ENCODE measurements around the gene OR4E1.

The OR4E1 gene

DNA sequence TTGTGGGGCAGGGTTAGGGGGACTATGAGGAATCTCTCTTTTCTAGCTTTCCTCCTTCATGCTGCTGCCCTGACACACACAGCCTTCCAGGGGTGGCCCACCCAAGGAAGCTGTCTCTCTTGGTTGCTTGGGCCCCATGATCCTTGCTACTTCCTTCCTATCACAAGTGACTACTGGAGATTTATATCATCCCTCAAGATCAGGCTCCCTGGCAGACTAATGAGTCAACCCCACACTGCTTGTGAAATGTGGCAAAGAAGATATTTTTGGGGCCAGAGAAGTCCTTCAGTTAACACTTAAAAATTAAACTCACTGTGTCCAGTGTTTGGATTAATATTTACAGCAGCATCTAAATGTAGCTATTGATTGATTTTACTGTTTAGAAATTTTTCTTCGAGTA, 1.5 kb downstream of the OR4E1 start:
- no peak for TF ChIP-seq GATA2 (IDR thresholded peaks at IDR 0.05; ENCODE audit: low read depth, low read length)
- TF ChIP-seq GATA3 (IDR thresholded peaks at IDR 0.05; ENCODE audit: low read depth, low read length) = no peak

DNA sequence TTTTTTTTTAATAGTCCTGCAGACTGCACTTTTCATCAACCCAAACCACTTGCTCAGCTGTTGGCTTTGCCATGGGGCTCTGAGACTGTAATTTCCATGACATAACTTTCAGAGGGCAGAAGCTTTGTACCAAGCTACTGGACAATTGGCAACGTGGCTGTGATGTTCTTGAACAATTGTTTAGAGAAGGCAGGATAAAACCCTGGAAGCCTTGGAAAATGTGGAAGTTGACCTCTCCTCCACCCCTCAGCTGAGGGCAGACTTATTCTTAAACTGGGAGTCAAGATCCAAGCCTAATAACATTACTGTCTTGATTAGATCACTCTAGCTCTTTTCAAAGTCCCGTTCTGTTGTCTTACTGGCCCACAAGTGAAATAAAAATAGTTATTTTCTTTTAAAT, 2.2 kb downstream of the OR4E1 start:
- TF ChIP-seq GATA3 (IDR thresholded peaks at IDR 0.05; ENCODE audit: low read depth, low read length) = no peak
- TF ChIP-seq GATA2 (IDR thresholded peaks at IDR 0.05; ENCODE audit: low read depth, low read length) = no peak

DNA sequence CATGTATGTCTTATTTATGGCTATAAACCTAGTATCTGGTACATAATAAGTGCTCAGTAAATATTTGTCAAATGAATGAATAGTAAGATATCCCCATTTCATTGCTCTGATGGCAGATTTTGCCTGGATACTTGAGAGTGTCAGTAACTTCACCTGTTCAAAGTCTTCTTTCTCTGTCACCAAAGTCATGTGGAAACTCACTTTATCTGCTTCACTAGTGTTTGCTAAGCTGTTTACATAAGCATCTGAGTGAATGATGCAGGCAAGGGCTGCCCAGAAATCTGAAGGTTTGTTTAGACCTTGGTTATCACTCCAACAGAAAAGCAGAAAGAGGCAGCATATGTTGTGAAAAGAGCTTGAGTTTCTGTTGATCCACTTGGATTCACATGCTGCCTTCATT, 4.3 kb downstream of the OR4E1 start:
- TF ChIP-seq GATA2 (IDR thresholded peaks at IDR 0.05; ENCODE audit: low read depth, low read length) (no peak), GATA3 (IDR thresholded peaks at IDR 0.05; ENCODE audit: low read depth, low read length) (no peak)

DNA sequence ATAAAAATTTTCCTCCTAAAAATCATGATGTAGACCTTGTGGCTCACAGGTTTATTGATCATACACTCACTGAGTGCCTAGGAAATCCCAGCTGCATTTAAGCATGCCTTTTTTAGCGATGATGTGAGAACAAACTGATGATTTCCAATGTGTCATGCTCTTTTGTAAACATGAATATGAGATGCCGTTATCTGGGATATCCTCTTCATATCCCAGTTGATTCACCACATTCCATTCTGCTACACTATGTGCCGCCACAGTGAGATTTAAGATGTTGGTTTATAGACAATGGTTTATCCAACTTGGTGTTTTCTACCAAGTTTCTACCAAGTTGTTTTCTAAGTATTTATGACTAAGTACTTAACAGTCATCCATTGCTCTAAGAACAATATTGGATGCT, 5.2 kb downstream of the OR4E1 start:
- TF ChIP-seq GATA3 (IDR thresholded peaks at IDR 0.05; ENCODE audit: low read depth, low read length) = no peak
- no peak for TF ChIP-seq GATA2 (IDR thresholded peaks at IDR 0.05; ENCODE audit: low read depth, low read length)

DNA sequence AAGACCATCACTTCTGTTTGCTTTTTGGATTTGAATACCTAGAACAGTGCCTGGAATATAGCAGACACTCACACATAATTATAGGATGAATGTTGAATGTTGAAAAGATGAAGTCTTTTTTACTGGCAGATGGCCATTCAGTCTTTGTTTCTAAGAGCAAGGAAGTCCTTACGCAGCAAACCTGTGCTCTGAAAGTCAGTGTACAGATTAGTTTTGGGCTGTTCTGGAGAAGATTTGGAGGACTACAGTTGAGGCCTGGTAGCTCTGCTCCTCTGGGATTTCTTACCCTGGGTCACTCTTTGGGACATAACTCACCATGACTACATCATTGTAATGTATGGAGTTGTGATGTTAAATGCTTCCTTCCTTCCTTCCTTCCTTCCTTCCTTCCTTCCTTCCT, 16.6 kb downstream of the OR4E1 start:
- no peak for TF ChIP-seq GATA3 (IDR thresholded peaks at IDR 0.05; ENCODE audit: low read depth, low read length)

DNA sequence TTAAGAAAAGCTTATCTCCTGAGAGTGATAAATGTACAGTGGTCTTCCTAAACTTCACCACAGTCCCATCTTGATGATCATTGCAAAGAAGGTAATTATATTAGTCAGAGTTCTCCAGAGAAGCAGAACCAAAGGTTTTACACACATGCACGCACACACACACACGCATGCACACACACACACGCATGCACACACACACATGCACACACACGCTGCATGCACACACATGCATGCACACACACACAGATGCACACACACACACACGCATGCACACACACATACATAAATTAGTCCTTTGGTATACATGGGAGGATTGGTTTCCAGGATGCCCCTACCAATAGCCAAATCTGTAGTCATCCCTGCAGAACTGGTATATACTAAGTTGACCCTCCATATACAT, 19.4 kb downstream of the OR4E1 start:
- TF ChIP-seq GATA2 (IDR thresholded peaks at IDR 0.05; ENCODE audit: low read depth, low read length) = no peak
- TF ChIP-seq GATA3 (IDR thresholded peaks at IDR 0.05; ENCODE audit: low read depth, low read length) = no peak

DNA sequence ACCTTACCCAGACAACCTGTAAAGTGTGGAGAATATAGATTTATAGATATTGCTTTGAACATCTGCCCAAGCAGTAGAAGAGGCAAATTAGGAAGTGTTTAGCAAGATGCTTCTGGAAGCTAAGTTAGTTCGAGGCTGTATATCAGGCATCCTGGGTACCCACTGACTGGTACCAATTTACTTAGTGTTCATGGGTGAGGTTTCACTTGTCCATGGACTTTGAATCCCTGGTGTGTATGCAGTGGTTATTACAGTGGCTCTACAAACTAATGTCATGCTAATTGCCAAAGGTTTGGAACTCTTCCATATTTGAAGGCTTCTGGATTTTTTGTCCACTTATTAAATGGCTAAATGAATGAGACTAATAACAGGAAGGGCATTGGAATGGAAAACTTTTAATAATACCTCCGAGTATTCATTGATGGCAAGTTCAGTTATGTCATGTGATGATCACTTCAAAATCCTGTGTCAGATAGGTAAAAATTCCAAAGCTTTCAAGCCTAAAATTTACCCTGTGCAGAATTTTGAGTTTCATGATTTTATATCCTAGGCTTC, 20.2 kb downstream of the OR4E1 start, which contains the start of gene OR4E2:
Gene OR4E2, plus strand, starts transcription at position 505 of the 555 bp plus-strand sequence. CDS start 11,248 bp downstream, outside the sequence.
- TF ChIP-seq GATA3 (IDR thresholded peaks at IDR 0.05; ENCODE audit: low read depth, low read length) (no peak), GATA2 (IDR thresholded peaks at IDR 0.05; ENCODE audit: low read depth, low read length) (no peak)

DNA sequence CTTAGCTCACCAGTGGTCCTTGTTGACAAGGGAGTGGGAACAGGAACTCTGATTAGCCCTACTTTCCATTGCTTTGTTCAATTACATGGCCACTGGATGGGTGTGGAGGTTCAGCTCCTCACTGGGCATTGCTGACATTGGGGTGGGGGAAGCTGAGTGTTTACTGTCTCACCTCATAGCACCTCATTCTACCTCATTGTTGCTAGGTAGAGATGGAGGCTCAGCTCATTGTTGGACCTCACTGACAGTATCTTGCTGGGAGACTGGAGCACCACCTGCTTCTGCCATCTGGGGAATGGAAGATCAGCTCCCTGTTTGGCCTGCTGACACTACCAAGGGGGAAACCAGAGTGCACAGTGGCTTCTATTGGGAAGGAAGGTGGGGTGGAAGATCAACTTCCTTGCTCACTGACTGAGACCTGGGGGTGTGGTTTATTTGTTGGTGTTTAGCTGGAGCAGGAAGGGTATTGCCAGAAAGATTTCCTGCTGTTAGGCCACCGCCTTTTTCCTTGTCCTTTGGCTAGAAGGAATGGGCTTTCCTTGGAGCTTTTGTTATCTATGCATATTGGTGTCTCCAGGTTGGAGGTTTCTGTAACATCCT, 21.3 kb downstream of the OR4E1 start:
- no peak for TF ChIP-seq GATA2 (IDR thresholded peaks at IDR 0.05; ENCODE audit: low read depth, low read length)
- no peak for TF ChIP-seq GATA3 (IDR thresholded peaks at IDR 0.05; ENCODE audit: low read depth, low read length)

DNA sequence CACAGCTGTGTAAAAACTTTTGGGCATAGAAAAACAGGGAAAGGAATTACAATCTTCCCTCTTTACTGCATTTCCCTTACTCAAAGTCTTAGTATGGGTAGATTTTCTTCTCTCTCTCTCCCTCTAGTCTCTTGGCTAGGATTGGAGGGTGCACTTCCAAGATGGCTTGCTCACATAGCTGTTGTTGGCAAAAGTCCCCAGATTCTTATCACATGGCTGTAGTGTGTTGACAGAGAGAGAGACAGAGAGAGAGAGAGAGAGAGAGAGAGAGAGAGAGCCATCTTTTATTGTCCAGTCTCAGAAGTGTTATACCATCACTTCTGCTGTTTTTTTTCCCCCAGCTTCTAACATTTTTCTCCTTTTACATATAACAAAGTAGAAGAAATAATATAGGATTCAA, 26.2 kb downstream of the OR4E1 start:
- TF ChIP-seq GATA3 (IDR thresholded peaks at IDR 0.05; ENCODE audit: low read depth, low read length) = no peak
- TF ChIP-seq GATA2 (IDR thresholded peaks at IDR 0.05; ENCODE audit: low read depth, low read length) = no peak

DNA sequence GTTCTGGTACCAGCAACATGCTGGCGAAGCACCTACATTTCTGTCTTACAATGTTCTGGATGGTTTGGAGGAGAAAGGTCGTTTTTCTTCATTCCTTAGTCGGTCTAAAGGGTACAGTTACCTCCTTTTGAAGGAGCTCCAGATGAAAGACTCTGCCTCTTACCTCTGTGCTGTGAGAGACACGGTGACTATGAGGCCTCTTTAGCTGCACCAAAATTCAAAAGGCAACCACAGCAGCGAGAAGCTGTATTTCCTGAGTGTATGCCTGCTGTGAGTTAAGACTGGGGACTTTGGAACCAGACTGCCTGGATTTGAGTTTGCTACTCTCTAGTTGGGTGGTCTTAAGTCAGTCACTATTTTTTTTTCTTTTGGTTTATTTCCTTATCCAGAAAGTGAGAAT, 30.2 kb downstream of the OR4E1 start:
- TF ChIP-seq GATA3 (IDR thresholded peaks at IDR 0.05; ENCODE audit: low read depth, low read length) = no peak
- TF ChIP-seq GATA2 (IDR thresholded peaks at IDR 0.05; ENCODE audit: low read depth, low read length) = no peak

DNA sequence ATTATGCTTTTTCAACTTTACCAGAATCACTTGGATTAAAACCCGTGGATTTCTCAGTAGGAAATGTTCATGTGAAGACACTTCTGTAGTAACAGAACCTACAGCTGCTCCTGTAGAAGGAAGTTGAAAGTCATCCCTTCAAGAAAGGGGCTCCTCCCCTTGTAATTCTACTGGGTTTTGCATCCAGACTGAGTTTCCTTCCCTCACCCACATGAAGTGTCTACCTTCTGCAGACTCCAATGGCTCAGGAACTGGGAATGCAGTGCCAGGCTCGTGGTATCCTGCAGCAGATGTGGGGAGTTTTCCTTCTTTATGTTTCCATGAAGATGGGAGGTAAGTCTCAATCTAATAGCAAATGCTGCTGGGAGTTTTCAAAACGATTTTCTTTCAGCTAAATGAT, 30.9 kb downstream of the OR4E1 start:
- TF ChIP-seq GATA3 (IDR thresholded peaks at IDR 0.05; ENCODE audit: low read depth, low read length) = no peak
- no peak for TF ChIP-seq GATA2 (IDR thresholded peaks at IDR 0.05; ENCODE audit: low read depth, low read length)

DNA sequence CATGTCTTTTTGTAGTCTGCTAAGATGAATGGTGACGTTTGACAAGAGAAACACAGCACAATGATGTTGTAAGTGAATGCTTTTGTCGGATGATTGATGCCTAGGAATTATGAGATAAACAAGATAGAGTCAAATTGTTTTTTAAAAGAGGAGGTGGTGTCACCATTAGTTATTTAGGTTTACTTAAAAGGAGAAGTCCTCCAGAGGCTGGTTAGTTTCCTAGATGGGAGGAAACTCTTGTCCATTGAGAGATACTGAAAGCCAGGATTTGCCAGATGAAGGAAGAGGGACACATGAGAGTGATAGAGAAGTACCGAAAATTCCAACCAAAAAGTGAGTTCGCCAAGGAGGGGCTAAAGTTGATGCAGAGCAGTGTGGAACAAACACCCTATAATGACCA, 38.8 kb downstream of the OR4E1 start, which contains the start of gene OR10G2:
Gene OR10G2, minus strand, starts transcription at position 101 of the 400 bp plus-strand sequence. Its CDS starts 98 bp downstream, at position 3.
- no peak for TF ChIP-seq GATA3 (IDR thresholded peaks at IDR 0.05; ENCODE audit: low read depth, low read length)
- no peak for TF ChIP-seq GATA2 (IDR thresholded peaks at IDR 0.05; ENCODE audit: low read depth, low read length)

DNA sequence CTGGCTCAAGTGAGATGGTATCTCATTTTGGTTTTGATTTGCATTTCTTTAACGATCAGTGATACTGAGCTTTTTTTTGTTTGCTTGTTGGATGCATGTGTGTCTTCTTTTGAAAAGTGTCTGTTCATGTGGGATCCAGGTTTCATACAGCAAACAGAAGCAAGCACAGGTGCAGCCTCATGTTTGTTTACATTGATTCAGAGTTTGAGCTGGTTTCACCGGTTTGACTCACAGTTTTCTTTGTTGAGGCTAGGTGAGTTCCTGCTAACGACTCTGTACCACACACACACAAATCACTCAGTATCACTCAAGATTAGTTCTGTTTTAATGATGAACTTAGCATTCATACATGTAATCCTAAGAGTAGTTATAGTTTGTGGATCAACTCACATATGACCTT, 42.5 kb downstream of the OR4E1 start:
- TF ChIP-seq GATA3 (IDR thresholded peaks at IDR 0.05; ENCODE audit: low read depth, low read length) (no peak), GATA2 (IDR thresholded peaks at IDR 0.05; ENCODE audit: low read depth, low read length) (no peak)

DNA sequence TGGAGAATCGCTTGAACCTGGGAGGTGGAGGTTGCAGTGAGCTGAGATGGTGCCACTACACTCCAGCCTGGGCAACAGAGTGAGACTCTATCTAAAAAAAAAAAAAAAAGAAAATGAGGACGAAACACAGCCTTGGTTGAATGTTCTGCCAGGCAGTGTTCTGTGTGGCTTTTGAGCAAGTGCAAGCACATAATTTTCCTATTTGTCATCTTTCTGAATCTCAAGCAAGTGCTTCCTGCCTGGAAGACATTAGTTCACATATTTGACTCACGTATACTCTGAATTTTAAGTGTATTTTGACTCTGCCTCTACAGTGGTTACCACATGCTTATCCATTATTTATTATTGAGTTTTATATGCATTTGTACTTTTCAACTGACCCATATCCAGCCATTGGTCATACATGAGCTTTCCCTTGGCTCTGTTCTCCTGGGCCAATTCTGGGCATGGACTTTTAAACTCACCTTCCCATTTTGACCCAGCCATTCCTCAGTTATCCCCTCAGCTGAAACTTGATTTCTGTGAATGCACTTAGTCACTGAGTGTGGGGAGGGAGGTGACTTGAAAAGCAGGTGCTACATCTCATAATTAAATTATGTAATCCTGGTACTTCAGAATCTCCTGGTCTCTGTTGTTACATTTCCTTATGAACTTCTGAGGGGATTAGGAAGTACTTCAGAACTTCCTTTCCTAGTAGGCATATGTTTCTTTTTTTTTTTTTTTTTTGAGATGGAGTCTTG, 47.0 kb downstream of the OR4E1 start:
- TF ChIP-seq GATA2 (IDR thresholded peaks at IDR 0.05; ENCODE audit: low read depth, low read length) (no peak), GATA3 (IDR thresholded peaks at IDR 0.05; ENCODE audit: low read depth, low read length) (no peak)
